Tibial nerve (tissue), 4 donors: ENCODE measurements around the gene MIEF2. TPM values are rescaled to one million over a fixed set of nuclear protein-coding genes. Genes with fewer than 3 reads are reported as not detected.
A peak's percentile ranks its signal among the peaks of the same experiment; 100 is the strongest.

Experiments used
- DNase-seq, 2 donors: peaks; one replicate each; pipeline ENCODE4 v3.0.0-alpha.2; 2019; ENCODE audit warnings: low spot score in 2 of 2
- H3K27ac ChIP-seq, 4 donors: fragments of 200-600 bp; sonication (generic) in 3 of 4; one replicate each; pipeline ENCODE4 v1.5.1; 2017 to 2019; ENCODE audit warnings: mild to moderate bottlenecking in 1 of 4
- H3K27me3 ChIP-seq, 2 donors: fragments of 200-600 bp; sonication (generic) in 1 of 2; one replicate each; pipeline versions ENCODE4 v1.5.1 to v1.6.0; 2017 to 2019
- H3K36me3 ChIP-seq, 3 donors: fragments of 200-600 bp; sonication (generic); one replicate each; pipeline ENCODE4 v1.5.1; 2018 to 2019
- H3K4me1 ChIP-seq, 4 donors: fragments of 200-600 bp; sonication (generic) in 3 of 4; one replicate each; pipeline ENCODE4 v1.5.1; 2017 to 2019
- H3K4me3 ChIP-seq, 4 donors: fragments of 200-600 bp; sonication (generic) in 3 of 4; one replicate each; pipeline ENCODE4 v1.5.1; 2017 to 2019; ENCODE audit warnings: mild to moderate bottlenecking in 1 of 4, moderate library complexity in 1 of 4
- H3K9me3 ChIP-seq, 4 donors: fragments of 200-600 bp; sonication (generic) in 3 of 4; one replicate each; pipeline ENCODE4 v1.5.1; 2017 to 2019
- CTCF ChIP-seq, 5 experiments: fragments of 200-600 bp in 3 of 5; fragments of 450-650 bp in 2 of 5; sonication (generic) in 3 of 5; IDR thresholded peaks; one replicate each; pipeline ENCODE4 v1.5.1; 2016 to 2019; ENCODE audit warnings: antibody characterized with exemption in 5 of 5, mild to moderate bottlenecking in 3 of 5, moderate library complexity in 2 of 5
- EP300 ChIP-seq, 2 donors: sonication (generic); formaldehyde crosslinking; IDR thresholded peaks; one replicate each; pipeline ENCODE4 v1.6.1; 2017; ENCODE audit warnings: antibody characterized with exemption in 2 of 2, mild to moderate bottlenecking in 1 of 2
- POLR2A ChIP-seq, 2 donors: fragments of 450-650 bp; IDR thresholded peaks; one replicate each; pipeline ENCODE4 v1.6.1; 2017; ENCODE audit warnings: antibody characterized with exemption in 2 of 2, mild to moderate bottlenecking in 2 of 2, moderate library complexity in 2 of 2
- WGBS, 2 donors: methylation state at CpG; one replicate each; pipeline ENCODE4 v1.1.5; 2018; 5-methylcytosine and 5-hydroxymethylcytosine counted together
- total RNA-seq, 4 donors: library from RNA; depleted of rRNA; stranded (reverse); fragments of >200 nt; gene quantifications; one replicate each; pipeline ENCODE4 v1.1.0, GENCODE V29; 2016

Gene MIEF2
- total RNA-seq, 4 donors from 2014 or later = 16.2 to 31.7 (median 20.4) TPM

GRCh38 chr17:18235743-18236256 is 24.7 kb upstream of the MIEF2 start:
- Histone ChIP-seq H3K9me3 (no peaks in the 10 kb centered on the region), H3K4me1 (no peaks in the 10 kb centered on the region), H3K27ac (peak overlapping the region in 1 of 4 donors; percentile 52), H3K4me3 (no peak overlapping the region), H3K36me3 (peaks cover 0 to 93% (median 0%) of the 10 kb centered on the region in 3 donors), H3K27me3 (no peaks in the 10 kb centered on the region)
- TF ChIP-seq POLR2A (IDR thresholded peaks at IDR 0.05) (no peak), EP300 (IDR thresholded peaks at IDR 0.05) (no peak), CTCF (IDR thresholded peaks at IDR 0.05) (no peak)
- 61 to 72% methylated on average over 7 to 14 of the region's 14 CpGs for WGBS, 2 donors
- no peak for DNase-seq

GRCh38 chr17:18236494-18236893 is 24.0 kb upstream of the MIEF2 start:
- Histone ChIP-seq H3K4me3 (no peak overlapping the region), H3K36me3 (peaks cover 0 to 100% (median 0%) of the 10 kb centered on the region in 3 donors), H3K27ac (peak overlapping the region in 1 of 4 donors; percentile 52), H3K9me3 (no peaks in the 10 kb centered on the region), H3K27me3 (no peaks in the 10 kb centered on the region), H3K4me1 (no peaks in the 10 kb centered on the region)
- no peak for DNase-seq
- WGBS, 2 donors = 89 to 92% methylated on average over 16 to 17 of the region's 18 CpGs
- TF ChIP-seq CTCF (IDR thresholded peaks at IDR 0.05) (no peak), EP300 (IDR thresholded peaks at IDR 0.05) (no peak), POLR2A (IDR thresholded peaks at IDR 0.05) (no peak)

GRCh38 chr17:18237461-18237860 is 23.0 kb upstream of the MIEF2 start:
- Histone ChIP-seq H3K4me3 (no peak overlapping the region), H3K27ac (no peak overlapping the region), H3K9me3 (no peaks in the 10 kb centered on the region), H3K27me3 (no peaks in the 10 kb centered on the region), H3K36me3 (peaks cover 0 to 100% (median 0%) of the 10 kb centered on the region in 3 donors), H3K4me1 (no peaks in the 10 kb centered on the region)
- DNase-seq = no peak
- WGBS, 2 donors = 86 to 93% methylated on average over 9 to 14 of the region's 20 CpGs
- TF ChIP-seq EP300 (IDR thresholded peaks at IDR 0.05) (no peak), POLR2A (IDR thresholded peaks at IDR 0.05) (no peak), CTCF (IDR thresholded peaks at IDR 0.05) (no peak)

GRCh38 chr17:18238299-18238698 is 22.2 kb upstream of the MIEF2 start:
- H3K27me3 ChIP-seq = no peaks in the 10 kb centered on the region
- no peaks in the 10 kb centered on the region for H3K4me1 ChIP-seq
- no peak overlapping the region for H3K27ac ChIP-seq
- 88 to 93% methylated on average over 18 of the region's 18 CpGs for WGBS, 2 donors
- DNase-seq = no peak
- no peaks in the 10 kb centered on the region for H3K9me3 ChIP-seq
- H3K36me3 ChIP-seq = peaks cover 0 to 100% (median 0%) of the 10 kb centered on the region in 3 donors
- H3K4me3 ChIP-seq = no peak overlapping the region
- TF ChIP-seq POLR2A (IDR thresholded peaks at IDR 0.05) (no peak), CTCF (IDR thresholded peaks at IDR 0.05) (no peak), EP300 (IDR thresholded peaks at IDR 0.05) (no peak)

- Histone ChIP-seq H3K27me3 (no peaks in the 10 kb centered on the region), H3K9me3 (no peaks in the 10 kb centered on the region), H3K36me3 (peaks cover 0 to 100% (median 0%) of the 10 kb centered on the region in 3 donors), H3K27ac (no peak overlapping the region), H3K4me1 (no peaks in the 10 kb centered on the region), H3K4me3 (no peak overlapping the region)
- no peak for DNase-seq
- TF ChIP-seq EP300 (IDR thresholded peaks at IDR 0.05) = no peak
- no peak for TF ChIP-seq CTCF (IDR thresholded peaks at IDR 0.05)
- TF ChIP-seq POLR2A (IDR thresholded peaks at IDR 0.05) = no peak
- WGBS, 2 donors = 86 to 87% methylated on average over 15 to 17 of the region's 19 CpGs
Measured at GRCh38 chr17:18240449-18240848, 20.0 kb upstream of the MIEF2 start.
